ENCODE results near the gene APEH. TPM values are rescaled to one million over a fixed set of nuclear protein-coding genes. Genes with fewer than 3 reads are reported as not detected.

Gene APEH
- total RNA-seq, 1 experiment from 2014 or later = 236 TPM

DNA sequence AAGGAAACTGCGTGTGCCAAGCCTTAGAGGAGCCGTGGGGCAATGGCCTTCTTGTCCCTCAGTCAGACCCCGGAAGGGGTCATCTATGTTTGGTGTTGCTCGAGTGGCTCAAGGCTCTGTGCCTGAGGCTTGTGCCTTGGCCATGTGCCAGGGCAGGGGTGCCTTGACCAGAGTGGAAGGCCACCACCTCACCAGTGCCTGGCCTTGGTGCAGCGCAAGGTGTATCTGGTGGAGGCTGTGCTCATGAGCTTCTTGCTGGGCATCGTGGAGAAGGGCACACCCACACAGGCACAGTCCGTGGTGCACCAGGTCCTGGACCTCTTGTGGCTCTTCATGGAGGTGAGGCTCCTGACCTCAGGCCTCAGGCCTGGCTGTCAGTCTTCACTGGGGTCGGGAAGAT is 25.9 kb downstream of the APEH start:
- CTCF ChIA-PET = no interaction called here
- peaks cover 3% of the 10 kb centered on the region; the same call in 1 of the 2 replicates for H3K36me3 ChIP-seq (ENCODE audit: low read depth, low read length)
- H3F3A ChIP-seq (ENCODE audit: low read length, unreplicated experiment) = no peaks in the 10 kb centered on the region
- TF ChIP-seq EZH2phosphoT487 (IDR thresholded peaks at IDR 0.05; ENCODE audit: borderline replicate concordance, low read length) (no peak), EZH2 (IDR thresholded peaks at IDR 0.05; ENCODE audit: low read length, unreplicated experiment) (no peak)
- TF ChIP-seq, protein P1, sequence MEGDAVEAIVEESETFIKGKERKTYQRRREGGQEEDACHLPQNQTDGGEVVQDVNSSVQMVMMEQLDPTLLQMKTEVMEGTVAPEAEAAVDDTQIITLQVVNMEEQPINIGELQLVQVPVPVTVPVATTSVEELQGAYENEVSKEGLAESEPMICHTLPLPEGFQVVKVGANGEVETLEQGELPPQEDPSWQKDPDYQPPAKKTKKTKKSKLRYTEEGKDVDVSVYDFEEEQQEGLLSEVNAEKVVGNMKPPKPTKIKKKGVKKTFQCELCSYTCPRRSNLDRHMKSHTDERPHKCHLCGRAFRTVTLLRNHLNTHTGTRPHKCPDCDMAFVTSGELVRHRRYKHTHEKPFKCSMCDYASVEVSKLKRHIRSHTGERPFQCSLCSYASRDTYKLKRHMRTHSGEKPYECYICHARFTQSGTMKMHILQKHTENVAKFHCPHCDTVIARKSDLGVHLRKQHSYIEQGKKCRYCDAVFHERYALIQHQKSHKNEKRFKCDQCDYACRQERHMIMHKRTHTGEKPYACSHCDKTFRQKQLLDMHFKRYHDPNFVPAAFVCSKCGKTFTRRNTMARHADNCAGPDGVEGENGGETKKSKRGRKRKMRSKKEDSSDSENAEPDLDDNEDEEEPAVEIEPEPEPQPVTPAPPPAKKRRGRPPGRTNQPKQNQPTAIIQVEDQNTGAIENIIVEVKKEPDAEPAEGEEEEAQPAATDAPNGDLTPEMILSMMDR (conservative IDR thresholded peaks at IDR 0.05; ENCODE audit: low read depth, low read length) = no peak
- DNase-seq (no peak), ATAC-seq (no peak)
- H3K9ac ChIP-seq (ENCODE audit: low read length) = no peak overlapping the region
- H3K9me3 ChIP-seq (ENCODE audit: low read length) = no peaks in the 10 kb centered on the region
- intact Hi-C loops (cut with micrococcal nuclease) = no loop called here
- H3K4me3 ChIP-seq (ENCODE audit: low read length) = no peak overlapping the region
- no peaks in the 10 kb centered on the region for H3K79me2 ChIP-seq (ENCODE audit: low read length)
- POLR2A ChIA-PET (ENCODE audit: unreplicated experiment) = no interaction called here
- no peaks in the 10 kb centered on the region for H3K27me3 ChIP-seq (ENCODE audit: low read length)
- BruUV-seq (replicated peaks) = no TSS peak
- H3K27ac ChIP-seq (ENCODE audit: low read length) = no peak overlapping the region
- H4K20me1 ChIP-seq (ENCODE audit: low read length) = no peaks in the 10 kb centered on the region
- H3K4me1 ChIP-seq (ENCODE audit: insufficient read depth, low read length) = no peaks in the 10 kb centered on the region
- H3K4me2 ChIP-seq (ENCODE audit: low read length) = no peak overlapping the region
- H3K9me2 ChIP-seq (replicated peaks; ENCODE audit: low read length) = no peaks in the 10 kb centered on the region
- no peak overlapping the region for H2AFZ ChIP-seq (ENCODE audit: low read length)

DNA sequence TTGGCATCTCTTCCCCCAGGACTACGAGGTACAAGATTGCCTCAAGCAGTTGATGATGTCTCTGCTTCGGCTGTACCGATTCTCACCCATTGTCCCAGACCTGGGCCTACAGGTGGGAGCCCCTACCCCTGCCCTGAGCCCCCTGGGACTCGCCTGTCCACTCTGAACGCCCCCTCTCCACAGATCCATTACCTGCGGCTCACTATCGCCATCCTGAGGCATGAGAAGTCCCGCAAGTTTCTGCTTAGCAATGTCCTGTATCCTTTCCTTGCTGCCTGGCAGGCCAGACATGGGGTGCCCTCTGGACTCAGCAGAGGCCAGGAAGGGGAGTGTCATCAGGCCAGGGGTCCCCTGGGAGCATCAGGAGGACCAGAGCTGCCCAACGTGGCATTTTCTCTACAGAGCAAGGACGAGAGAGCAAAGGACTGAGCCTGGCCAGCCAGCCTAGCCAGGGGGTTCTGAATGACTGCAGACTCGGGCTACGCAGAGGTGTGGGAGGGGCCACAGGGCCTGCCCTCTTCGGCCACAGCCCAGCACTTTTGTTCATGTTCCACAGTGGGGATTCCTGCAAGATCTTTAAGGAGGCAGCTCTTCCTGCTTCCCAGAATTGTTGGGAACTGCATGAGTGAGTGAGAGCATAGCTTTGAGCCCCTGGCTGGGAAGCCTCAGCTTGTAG is 26.4 kb downstream of the APEH start:
- Histone ChIP-seq H2AFZ (ENCODE audit: low read length) (no peak overlapping the region), H3K9me2 (replicated peaks; ENCODE audit: low read length) (no peaks in the 10 kb centered on the region), H3K4me3 (ENCODE audit: low read length) (no peak overlapping the region), H3K36me3 (ENCODE audit: low read depth, low read length) (peaks cover 5% of the 10 kb centered on the region; the same call in 1 of the 2 replicates), H3K4me2 (ENCODE audit: low read length) (no peak overlapping the region), H3K27ac (ENCODE audit: low read length) (no peak overlapping the region), H3K27me3 (ENCODE audit: low read length) (no peaks in the 10 kb centered on the region), H3K9ac (ENCODE audit: low read length) (no peak overlapping the region), H3K9me3 (ENCODE audit: low read length) (no peaks in the 10 kb centered on the region), H3K79me2 (ENCODE audit: low read length) (no peaks in the 10 kb centered on the region), H3K4me1 (ENCODE audit: insufficient read depth, low read length) (no peaks in the 10 kb centered on the region), H4K20me1 (ENCODE audit: low read length) (no peaks in the 10 kb centered on the region), H3F3A (ENCODE audit: low read length, unreplicated experiment) (no peaks in the 10 kb centered on the region)
- no peak for TF ChIP-seq EZH2 (IDR thresholded peaks at IDR 0.05; ENCODE audit: low read length, unreplicated experiment)
- TF ChIP-seq, protein P1 (conservative IDR thresholded peaks at IDR 0.05; ENCODE audit: low read depth, low read length) = peak; percentile 46
- intact Hi-C loops (cut with micrococcal nuclease) = no loop called here
- ChIA-PET CTCF (interaction anchor here (0.5 to 1.1 kb wide), 4 partner anchors 86 to 280 kb away, joined by 3 to 10 read pairs (median 4); partner anchors contain the start of gene IP6K1), POLR2A (ENCODE audit: unreplicated experiment) (interaction anchor here (0.7 kb wide), 1 partner anchor 102 kb away, joined by 5 read pairs; no protein-coding TSS in a partner anchor)
- no peak for ATAC-seq
- DNase-seq = no peak
- BruUV-seq (replicated peaks) = no TSS peak
